NT2/D1 (cell line): ENCODE data around the gene TUSC2.

Experiments used
- SUZ12 ChIP-seq: IDR thresholded peaks from 2 replicates; pipeline ENCODE4 v1.6.1; 2011; ENCODE audit not compliant: insufficient read length, insufficient read depth; ENCODE audit errors: extremely low read depth
- YY1 ChIP-seq: IDR thresholded peaks from 2 replicates; pipeline ENCODE4 v1.6.1; 2011; ENCODE audit not compliant: insufficient read length, insufficient read depth

- TF ChIP-seq YY1 (no peak), SUZ12 (no peak)
Observed at GRCh38 chr3:50371133-50371685, 43.2 kb upstream of the TUSC2 start.
